Mucosa of stomach (tissue), 1 donor: Measurements from ENCODE around the gene ZSCAN10.

Source experiments
- H3K27me3 ChIP-seq: one replicate; pipeline ENCODE4 v1.7.0; 2013; ENCODE audit warnings: mild to moderate bottlenecking, low read length; ENCODE audit not compliant: control insufficient read depth, insufficient read depth
- H3K36me3 ChIP-seq: one replicate; pipeline ENCODE4 v1.7.0; 2013; ENCODE audit warnings: low read length; ENCODE audit not compliant: control insufficient read depth, insufficient read depth
- H3K4me1 ChIP-seq: one replicate; pipeline ENCODE4 v1.7.0; 2013; ENCODE audit warnings: mild to moderate bottlenecking, low read length; ENCODE audit not compliant: control insufficient read depth, insufficient read depth
- H3K4me3 ChIP-seq: one replicate; pipeline ENCODE4 v1.7.0; 2013; ENCODE audit warnings: low read length
- H3K9ac ChIP-seq: one replicate; pipeline ENCODE4 v1.7.0; 2013; ENCODE audit warnings: mild to moderate bottlenecking, low read length, moderate library complexity
- H3K9me3 ChIP-seq: one replicate; pipeline ENCODE4 v1.7.0; 2013; ENCODE audit warnings: mild to moderate bottlenecking, low read length, moderate library complexity; ENCODE audit not compliant: control insufficient read depth
- donor health status: Pancreatic carcinoma.

The ZSCAN10 gene

DNA sequence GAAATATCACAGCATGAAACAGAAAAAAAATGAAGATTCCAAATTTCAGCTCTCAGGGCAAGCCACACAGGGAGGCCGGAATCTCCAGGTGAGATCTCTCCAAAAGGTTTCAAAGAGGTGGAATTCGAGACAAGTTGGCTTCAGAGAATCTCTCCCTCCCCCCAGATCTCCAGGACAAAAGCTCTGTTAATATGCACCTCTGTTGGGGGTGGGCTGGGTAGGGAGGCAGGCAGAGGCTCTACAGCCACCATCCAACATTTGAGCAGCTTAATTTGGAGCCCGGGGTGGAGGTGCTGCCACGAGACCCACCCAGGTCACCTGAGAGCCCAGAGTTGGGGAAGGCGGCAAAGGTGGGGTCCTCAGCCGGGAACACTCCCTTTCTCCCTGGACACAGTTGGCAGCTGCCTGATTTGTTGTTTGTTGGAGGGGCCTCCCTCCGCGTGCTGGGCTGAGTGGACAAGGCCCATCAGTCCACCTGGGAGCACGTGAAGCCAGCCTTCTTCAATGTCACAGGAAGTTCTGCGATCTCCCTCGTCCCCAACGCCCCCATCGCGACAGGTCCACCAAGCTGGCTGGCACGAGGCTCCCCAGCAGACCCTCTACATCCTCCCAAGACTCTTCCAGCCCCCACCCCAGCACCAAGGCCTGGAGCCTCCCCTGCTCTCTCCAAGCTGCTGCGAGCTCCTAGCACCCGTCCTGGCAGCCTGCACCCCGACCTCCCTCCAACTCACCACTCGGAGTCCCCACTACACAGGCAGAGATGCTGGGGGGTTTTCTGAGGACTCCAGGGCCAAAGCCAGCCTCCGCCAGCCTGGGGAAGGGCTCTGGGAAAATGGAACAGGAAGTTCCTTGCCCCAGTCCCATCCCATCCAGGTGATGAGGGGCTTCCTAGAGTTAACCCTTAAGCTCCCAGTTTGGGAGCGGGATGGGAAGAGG lies at the start of gene ZSCAN10:
TSS of gene ZSCAN10 (minus strand) at position 836 of the 936 bp plus-strand sequence. CDS start 6,357 bp downstream, outside the sequence.
- peaks cover 7% of the 10 kb centered on the region for H3K27me3 ChIP-seq
- no peak within 1 kb of the TSS for H3K4me3 ChIP-seq
- no peak within 1 kb of the TSS for H3K9ac ChIP-seq
- no peaks in the 10 kb centered on the region for H3K9me3 ChIP-seq
- peaks cover 19% of the 10 kb centered on the region for H3K4me1 ChIP-seq
- no peaks in the 10 kb centered on the region for H3K36me3 ChIP-seq

DNA sequence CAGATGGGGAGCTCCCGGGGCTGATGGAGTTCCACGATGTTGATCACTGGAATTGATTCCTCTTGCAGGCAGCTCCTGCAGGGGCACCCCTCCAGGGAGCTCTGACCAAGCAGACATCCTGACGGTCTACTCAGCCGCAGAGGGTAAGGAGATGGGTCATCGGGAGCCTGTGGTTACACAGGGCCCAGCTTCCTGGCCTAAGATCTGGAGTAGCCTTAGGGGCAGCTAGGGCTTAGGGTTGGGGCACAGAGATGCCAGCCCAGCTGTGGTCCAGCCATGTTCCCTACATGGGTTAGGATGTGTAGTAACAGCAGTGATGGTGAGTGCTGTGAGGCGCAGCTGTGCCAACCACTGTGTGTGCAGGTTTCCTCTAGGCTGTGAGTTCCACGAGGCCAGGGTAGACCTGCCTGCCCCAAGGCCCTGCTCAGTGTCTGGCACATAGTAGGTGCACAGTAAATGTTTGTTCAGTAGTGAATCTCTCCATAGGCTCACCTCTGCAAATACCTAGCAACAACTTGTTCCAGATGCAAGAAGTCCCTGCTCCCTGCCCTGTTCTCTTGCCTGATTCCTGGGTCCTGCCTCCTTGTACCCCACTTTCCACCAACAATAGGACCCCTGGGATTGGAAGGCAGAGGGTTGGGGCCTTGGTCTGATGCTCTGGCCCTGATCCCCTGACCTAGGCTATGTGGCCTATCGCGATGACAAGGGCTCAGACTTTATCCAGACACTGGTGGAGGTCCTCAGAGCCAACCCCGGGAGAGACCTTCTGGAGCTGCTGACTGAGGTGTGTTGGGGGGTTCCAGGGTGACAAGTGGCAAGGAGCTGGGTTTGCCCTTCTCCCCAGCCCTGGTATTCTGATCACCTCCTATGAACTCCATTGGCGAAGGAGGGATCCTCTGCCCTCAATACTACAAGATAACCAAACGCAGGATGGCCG lies 49.4 kb upstream of the ZSCAN10 start:
- H3K36me3 ChIP-seq, result no peaks in the 10 kb centered on the region
- H3K9me3 ChIP-seq, result no peaks in the 10 kb centered on the region
- no peak overlapping the region for H3K9ac ChIP-seq
- peaks cover 5% of the 10 kb centered on the region for H3K27me3 ChIP-seq
- no peak overlapping the region for H3K4me3 ChIP-seq
- peaks cover 9% of the 10 kb centered on the region for H3K4me1 ChIP-seq

DNA sequence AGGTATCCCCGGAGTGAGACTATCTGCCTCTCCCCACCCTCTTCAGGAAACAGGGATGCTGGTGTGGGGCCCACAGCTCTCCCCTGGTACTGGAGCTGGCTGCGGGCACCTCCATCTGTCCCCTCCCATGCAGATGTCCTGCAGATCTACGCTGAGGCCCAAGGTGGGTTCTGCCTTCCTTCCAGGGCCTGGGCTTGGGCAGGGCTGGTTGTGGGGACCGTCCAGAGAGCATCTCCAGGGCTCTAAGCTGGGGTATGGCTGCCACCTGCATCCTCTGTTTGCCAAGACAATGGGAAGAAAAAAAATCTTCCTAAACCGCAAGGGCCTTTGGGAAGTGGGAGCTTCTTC lies 48.6 kb upstream of the ZSCAN10 start:
- Histone ChIP-seq H3K27me3 (peaks cover 5% of the 10 kb centered on the region), H3K4me3 (no peak overlapping the region), H3K9me3 (no peaks in the 10 kb centered on the region), H3K4me1 (peaks cover 9% of the 10 kb centered on the region), H3K36me3 (no peaks in the 10 kb centered on the region), H3K9ac (no peak overlapping the region)

DNA sequence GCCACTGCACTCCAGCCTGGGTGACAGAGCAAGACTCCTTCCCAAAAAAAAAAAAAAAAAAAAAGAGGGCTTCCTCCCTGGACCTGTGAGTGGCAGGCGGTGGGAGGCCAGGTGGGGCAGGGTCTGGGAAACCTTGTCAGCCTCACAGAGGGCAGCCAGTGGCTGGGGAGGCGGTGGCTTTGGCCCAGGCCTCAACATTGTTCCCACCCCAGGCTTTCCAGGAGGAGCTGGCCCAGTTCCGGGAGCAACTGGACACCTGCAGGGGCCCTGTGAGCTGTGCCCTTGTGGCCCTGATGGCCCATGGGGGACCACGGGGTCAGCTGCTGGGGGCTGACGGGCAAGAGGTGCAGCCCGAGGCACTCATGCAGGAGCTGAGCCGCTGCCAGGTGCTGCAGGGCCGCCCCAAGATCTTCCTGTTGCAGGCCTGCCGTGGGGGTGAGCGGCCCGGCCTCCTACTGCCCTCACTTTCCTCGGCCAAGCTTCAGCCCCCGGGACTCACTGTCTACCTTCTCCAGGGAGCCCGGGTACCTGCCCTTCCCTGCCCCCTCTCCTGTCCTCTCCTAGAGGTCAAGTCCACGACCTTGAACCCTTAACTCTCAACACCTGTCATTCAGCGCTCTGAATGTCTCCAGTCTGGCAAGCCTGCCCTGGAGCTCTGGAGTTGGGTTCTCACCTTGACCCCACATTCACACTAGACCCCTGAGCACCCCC lies 48.1 kb upstream of the ZSCAN10 start:
- H3K27me3 ChIP-seq, result peaks cover 5% of the 10 kb centered on the region
- H3K4me3 ChIP-seq, result no peak overlapping the region
- peaks cover 4% of the 10 kb centered on the region for H3K4me1 ChIP-seq
- no peaks in the 10 kb centered on the region for H3K36me3 ChIP-seq
- H3K9me3 ChIP-seq, result no peaks in the 10 kb centered on the region
- H3K9ac ChIP-seq, result no peak overlapping the region

DNA sequence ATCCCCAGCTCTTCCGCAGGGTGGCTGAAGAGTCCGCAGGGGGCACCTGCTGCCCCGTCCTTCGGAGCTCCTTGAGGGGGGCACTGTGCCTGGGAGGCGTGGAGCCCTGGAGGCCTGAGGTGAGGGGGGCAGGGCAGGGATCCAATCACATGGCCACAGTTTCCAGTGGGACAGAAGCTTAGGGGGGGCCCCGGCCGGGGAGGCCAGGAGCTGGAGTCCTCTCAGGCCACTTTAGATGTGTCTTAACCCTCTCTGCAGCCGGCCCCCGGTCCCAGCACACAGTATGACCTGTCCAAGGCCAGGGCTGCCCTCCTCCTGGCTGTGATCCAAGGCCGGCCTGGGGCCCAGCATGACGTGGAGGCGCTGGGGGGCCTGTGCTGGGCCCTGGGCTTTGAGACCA lies 46.6 kb upstream of the ZSCAN10 start:
- H3K4me3 ChIP-seq, result no peak overlapping the region
- H3K27me3 ChIP-seq, result peaks cover 5% of the 10 kb centered on the region
- H3K4me1 ChIP-seq, result no peaks in the 10 kb centered on the region
- no peak overlapping the region for H3K9ac ChIP-seq
- H3K36me3 ChIP-seq, result no peaks in the 10 kb centered on the region
- no peaks in the 10 kb centered on the region for H3K9me3 ChIP-seq

- no peak overlapping the region for H3K9ac ChIP-seq
- H3K4me1 ChIP-seq, result no peaks in the 10 kb centered on the region
- H3K4me3 ChIP-seq, result no peak overlapping the region
Measured at GRCh38 chr16:3145151-3145550, 46.1 kb upstream of the ZSCAN10 start.

DNA sequence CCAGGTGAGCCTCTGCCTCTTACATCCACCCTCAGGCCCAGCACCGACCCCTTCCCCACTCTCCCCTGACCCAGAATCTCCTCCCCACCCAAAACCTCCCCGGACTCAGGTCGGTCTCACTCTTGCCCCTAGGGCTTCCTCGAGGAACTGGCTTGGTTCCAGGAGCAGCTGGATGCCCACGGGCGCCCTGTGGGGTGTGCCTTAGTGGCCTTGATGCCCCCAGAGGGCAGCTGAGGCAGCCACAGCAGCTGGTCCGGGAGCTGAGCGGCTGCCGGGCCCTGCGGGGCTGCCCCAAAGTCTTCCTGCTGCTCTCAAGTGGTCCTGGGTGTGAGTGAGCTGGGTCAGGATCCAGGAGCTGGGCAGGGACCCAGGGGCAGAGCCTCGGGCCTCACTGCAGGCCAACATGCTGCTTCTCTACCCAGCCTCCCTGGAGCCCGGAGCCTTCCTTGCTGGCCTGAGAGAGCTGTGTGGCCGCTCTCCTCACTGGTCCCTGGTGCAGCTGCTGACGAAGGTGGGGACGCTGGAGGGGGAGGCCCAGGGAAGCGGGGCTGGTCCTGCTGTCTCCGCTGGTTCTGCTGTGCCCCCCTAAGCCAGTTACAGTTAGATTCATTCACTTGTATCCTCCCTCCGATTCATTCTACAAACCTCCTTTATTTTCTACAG lies 45.4 kb upstream of the ZSCAN10 start:
- Histone ChIP-seq H3K9me3 (no peaks in the 10 kb centered on the region), H3K4me3 (no peak overlapping the region), H3K27me3 (peaks cover 5% of the 10 kb centered on the region), H3K36me3 (no peaks in the 10 kb centered on the region), H3K9ac (no peak overlapping the region), H3K4me1 (no peaks in the 10 kb centered on the region)

More at GRCh38 chr16:3145151-3145550, 46.1 kb upstream of the ZSCAN10 start:
- H3K9me3 ChIP-seq, result no peaks in the 10 kb centered on the region
- H3K36me3 ChIP-seq, result no peaks in the 10 kb centered on the region
- H3K27me3 ChIP-seq, result peaks cover 5% of the 10 kb centered on the region

DNA sequence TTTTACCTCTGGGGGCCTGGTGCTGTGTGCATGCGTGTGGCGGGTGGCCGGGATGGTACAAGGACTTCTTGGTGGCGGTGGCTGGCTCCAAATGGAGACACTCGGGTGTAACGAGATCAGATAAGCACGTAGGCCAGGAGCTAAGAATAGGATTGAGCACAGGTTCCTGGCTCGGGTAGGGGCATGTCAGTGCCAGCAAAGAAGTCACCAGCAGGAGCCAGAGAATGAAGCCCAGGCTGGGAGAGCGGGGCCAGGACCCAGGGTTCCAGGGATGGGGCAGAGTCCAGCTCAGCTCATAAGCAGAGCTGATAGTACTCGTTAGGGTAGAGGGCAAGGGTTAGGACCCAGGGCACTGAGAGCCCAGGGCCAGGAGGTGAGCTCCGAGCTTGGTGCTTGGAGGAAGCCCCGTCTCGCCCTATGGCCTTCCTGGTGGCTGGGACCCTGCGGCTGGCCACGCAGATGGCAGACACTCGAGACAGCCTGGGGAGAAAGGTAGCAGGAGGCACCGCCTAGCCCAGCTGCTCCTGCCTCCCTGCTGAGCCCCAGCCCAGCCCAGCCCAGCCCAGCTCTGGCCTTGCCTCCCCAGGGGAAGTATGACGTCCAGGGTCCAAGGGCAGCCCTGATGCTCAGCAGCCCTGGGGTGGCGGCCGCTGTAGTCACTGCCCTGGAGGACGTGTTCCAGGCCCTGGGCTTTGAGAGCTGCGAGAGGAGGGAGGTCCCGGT lies 44.7 kb upstream of the ZSCAN10 start:
- H3K4me3 ChIP-seq, result no peak overlapping the region
- H3K9me3 ChIP-seq, result no peaks in the 10 kb centered on the region
- H3K36me3 ChIP-seq, result no peaks in the 10 kb centered on the region
- no peak overlapping the region for H3K9ac ChIP-seq
- peaks cover 5% of the 10 kb centered on the region for H3K27me3 ChIP-seq
- H3K4me1 ChIP-seq, result no peaks in the 10 kb centered on the region

DNA sequence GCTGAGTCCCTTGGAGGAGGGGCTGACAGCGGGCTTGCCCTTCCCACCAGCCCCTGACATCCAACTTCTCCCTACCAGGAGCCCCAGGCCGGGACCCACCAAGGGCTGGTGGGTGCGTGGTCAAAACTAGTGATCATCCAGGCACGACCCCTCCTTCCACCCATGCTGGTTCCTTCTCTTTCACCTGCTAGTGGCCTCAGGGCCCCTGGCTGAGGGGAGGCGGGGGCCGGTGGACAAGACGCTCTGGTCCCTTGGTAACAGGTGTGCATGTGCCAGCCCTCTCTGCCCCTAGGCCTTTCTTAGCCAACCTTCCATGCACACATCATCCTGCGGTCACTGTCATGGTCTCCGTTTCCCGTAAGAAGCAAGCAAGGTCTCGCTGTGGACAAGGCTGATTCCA lies 44.1 kb upstream of the ZSCAN10 start:
- H3K27me3 ChIP-seq, result peaks cover 5% of the 10 kb centered on the region
- no peaks in the 10 kb centered on the region for H3K9me3 ChIP-seq
- H3K4me3 ChIP-seq, result no peak overlapping the region
- no peaks in the 10 kb centered on the region for H3K4me1 ChIP-seq
- H3K36me3 ChIP-seq, result no peaks in the 10 kb centered on the region
- H3K9ac ChIP-seq, result no peak overlapping the region

GRCh38 chr16:3142770-3143169 lies 43.7 kb upstream of the ZSCAN10 start:
- Histone ChIP-seq H3K4me3 (no peak overlapping the region), H3K9me3 (no peaks in the 10 kb centered on the region), H3K4me1 (no peaks in the 10 kb centered on the region), H3K36me3 (no peaks in the 10 kb centered on the region), H3K9ac (no peak overlapping the region), H3K27me3 (peaks cover 5% of the 10 kb centered on the region)

DNA sequence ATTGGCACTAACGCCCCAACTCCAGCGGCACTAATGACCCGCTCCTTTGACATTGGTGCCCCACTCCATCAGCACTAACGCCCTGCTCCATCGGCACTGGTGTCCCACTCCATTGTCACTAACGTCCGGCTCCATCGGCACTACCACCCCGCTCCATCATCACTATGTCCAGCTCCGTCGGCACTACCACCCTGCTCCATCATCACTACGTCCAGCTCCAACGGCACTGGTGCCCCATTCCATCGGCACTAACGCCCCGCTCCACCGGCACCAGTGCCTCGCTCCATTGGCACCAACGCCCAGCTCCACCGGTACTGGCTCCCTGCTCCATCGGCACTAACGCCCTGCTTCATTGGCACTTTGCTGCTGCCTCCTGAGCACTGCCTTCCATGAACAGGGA lies 43.2 kb upstream of the ZSCAN10 start:
- H3K9ac ChIP-seq, result no peak overlapping the region
- peaks cover 5% of the 10 kb centered on the region for H3K27me3 ChIP-seq
- H3K9me3 ChIP-seq, result no peaks in the 10 kb centered on the region
- no peaks in the 10 kb centered on the region for H3K36me3 ChIP-seq
- H3K4me3 ChIP-seq, result no peak overlapping the region
- H3K4me1 ChIP-seq, result no peaks in the 10 kb centered on the region
